Measurements from ENCODE around the gene NIPAL1.

NIPAL1 gene

GRCh38 chr4:48074657-48075056, 58.1 kb downstream of the NIPAL1 start:
- no peak for DNase-seq (ENCODE audit: low read depth)
- no peak for TF ChIP-seq CTCF (IDR thresholded peaks at IDR 0.05; ENCODE audit: control insufficient read depth, insufficient read depth, low read depth, low read length, missing control alignments)
- H3K4me3 ChIP-seq (ENCODE audit: control insufficient read depth, low read depth, low read length), result no peak overlapping the region

- no peak for DNase-seq (ENCODE audit: low read depth)
- no peak for TF ChIP-seq CTCF (IDR thresholded peaks at IDR 0.05; ENCODE audit: control insufficient read depth, insufficient read depth, low read depth, low read length, missing control alignments)
- no peak overlapping the region for H3K4me3 ChIP-seq (ENCODE audit: control insufficient read depth, low read depth, low read length)
Observed at GRCh38 chr4:48078425-48078824, 61.9 kb downstream of the NIPAL1 start.

- no peak overlapping the region for H3K4me3 ChIP-seq (ENCODE audit: control insufficient read depth, low read depth, low read length)
- no peak for TF ChIP-seq CTCF (IDR thresholded peaks at IDR 0.05; ENCODE audit: control insufficient read depth, insufficient read depth, low read depth, low read length, missing control alignments)
- DNase-seq (ENCODE audit: low read depth), result no peak
Observed at GRCh38 chr4:48078862-48079655, 62.5 kb downstream of the NIPAL1 start.

- no peak overlapping the region for H3K4me3 ChIP-seq (ENCODE audit: control insufficient read depth, low read depth, low read length)
- no peak for DNase-seq (ENCODE audit: low read depth)
- no peak for TF ChIP-seq CTCF (IDR thresholded peaks at IDR 0.05; ENCODE audit: control insufficient read depth, insufficient read depth, low read depth, low read length, missing control alignments)
Observed at GRCh38 chr4:48079972-48080391, 63.4 kb downstream of the NIPAL1 start.

- no peak for TF ChIP-seq CTCF (IDR thresholded peaks at IDR 0.05; ENCODE audit: control insufficient read depth, insufficient read depth, low read depth, low read length, missing control alignments)
- no peak for DNase-seq (ENCODE audit: low read depth)
Observed at GRCh38 chr4:48081196-48081595, 64.6 kb downstream of the NIPAL1 start.

GRCh38 chr4:48082956-48083355, 66.4 kb downstream of the NIPAL1 start:
- no peak overlapping the region for H3K4me3 ChIP-seq (ENCODE audit: control insufficient read depth, low read depth, low read length)

More at GRCh38 chr4:48081196-48081595, 64.6 kb downstream of the NIPAL1 start:
- no peak overlapping the region for H3K4me3 ChIP-seq (ENCODE audit: control insufficient read depth, low read depth, low read length)

More at GRCh38 chr4:48082956-48083355, 66.4 kb downstream of the NIPAL1 start:
- no peak for DNase-seq (ENCODE audit: low read depth)
- no peak for TF ChIP-seq CTCF (IDR thresholded peaks at IDR 0.05; ENCODE audit: control insufficient read depth, insufficient read depth, low read depth, low read length, missing control alignments)
